Testis (tissue), 2 donors: ENCODE measurements around the gene DNM3.

ENCODE experiments used
- CTCF ChIP-seq, 3 experiments: fragments of 450-650 bp in 2 of 3; fragments of 200-600 bp in 1 of 3; sonication (generic) in 1 of 3; IDR thresholded peaks; one replicate each; pipeline ENCODE4 v1.5.1; 2016 to 2019; ENCODE audit warnings: antibody characterized with exemption in 3 of 3, mild to moderate bottlenecking in 2 of 3, moderate library complexity in 1 of 3
- POLR2A ChIP-seq: fragments of 450-650 bp; IDR thresholded peaks from one replicate; pipeline ENCODE4 v1.6.1; 2017; ENCODE audit warnings: antibody characterized with exemption, mild to moderate bottlenecking, moderate library complexity

GRCh38 chr1:171911506-171911905, 70.2 kb downstream of the DNM3 start:
- TF ChIP-seq CTCF (IDR thresholded peaks at IDR 0.05) (no peak), POLR2A (no peak)
